Tibial artery (tissue), 4 donors: ENCODE results near the gene DHRS3.

Experiments used
- DNase-seq, 2 donors: peaks; one replicate each; pipeline ENCODE4 v3.0.0-alpha.2; 2019
- H3K27ac ChIP-seq, 2 donors: fragments of 200-600 bp; sonication (generic) in 1 of 2; 1 replicate in 1 of 2; 2 replicates in 1 of 2; pipeline ENCODE4 v1.5.1; 2018 to 2019; ENCODE audit warnings: mild to moderate bottlenecking in 1 of 2
- H3K27me3 ChIP-seq, 2 donors: fragments of 200-600 bp; sonication (generic) in 1 of 2; one replicate each; pipeline versions ENCODE4 v1.5.1 to v1.6.0; 2016 to 2019
- H3K36me3 ChIP-seq, 3 donors: fragments of 200-600 bp; sonication (generic) in 2 of 3; one replicate each; pipeline ENCODE4 v1.5.1; 2016 to 2019; ENCODE audit warnings: mild to moderate bottlenecking in 2 of 3
- H3K4me1 ChIP-seq, 4 donors: fragments of 200-600 bp; sonication (generic) in 2 of 4; 1 replicate in 3 of 4; 2 replicates in 1 of 4; pipeline ENCODE4 v1.5.1; 2016 to 2019
- H3K4me3 ChIP-seq, 2 donors: fragments of 200-600 bp; sonication (generic) in 1 of 2; 1 replicate in 1 of 2; 2 replicates in 1 of 2; pipeline ENCODE4 v1.5.1; 2018 to 2019; ENCODE audit warnings: mild to moderate bottlenecking in 2 of 2
- H3K9me3 ChIP-seq, 3 donors: fragments of 200-600 bp; sonication (generic) in 1 of 3; one replicate each; pipeline ENCODE4 v1.5.1; 2016 to 2019
- intact Hi-C: fragments of 100-400 bp; cut with DNase I; formaldehyde crosslinking; loops from one replicate; pipeline ENCODE4 v1.15.0; 2023; ENCODE audit warnings: low total_unique reads
- TF ChIP-seq, protein P1 (sequence below), 2 experiments: fragments of 200-600 bp in 1 of 2; fragments of 450-650 bp in 1 of 2; IDR thresholded peaks; one replicate each; pipeline ENCODE4 v1.5.1; 2017 to 2019; ENCODE audit warnings: antibody characterized with exemption in 2 of 2, mild to moderate bottlenecking in 1 of 2, moderate library complexity in 1 of 2

DHRS3 gene

DNA sequence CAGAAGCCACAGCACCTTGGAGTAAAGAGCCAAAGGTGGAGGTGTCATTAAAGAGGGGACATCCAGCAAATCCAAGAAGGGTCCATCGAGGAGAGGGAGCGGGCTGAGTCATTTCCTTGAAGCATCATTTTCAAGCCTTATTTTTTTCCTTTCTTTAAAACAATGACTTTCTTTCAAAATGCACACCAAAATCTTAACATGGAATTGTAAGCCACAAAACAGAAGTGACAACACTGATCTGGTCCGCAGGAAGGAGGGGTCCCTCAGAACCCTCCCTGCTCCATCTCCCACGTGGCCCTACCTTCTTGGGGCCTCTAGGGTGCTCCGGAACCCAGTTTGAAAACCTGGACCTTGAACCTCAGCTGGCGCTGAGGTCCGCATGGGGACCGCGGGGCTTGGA, 14.8 kb downstream of the DHRS3 start:
- TF ChIP-seq, protein P1, sequence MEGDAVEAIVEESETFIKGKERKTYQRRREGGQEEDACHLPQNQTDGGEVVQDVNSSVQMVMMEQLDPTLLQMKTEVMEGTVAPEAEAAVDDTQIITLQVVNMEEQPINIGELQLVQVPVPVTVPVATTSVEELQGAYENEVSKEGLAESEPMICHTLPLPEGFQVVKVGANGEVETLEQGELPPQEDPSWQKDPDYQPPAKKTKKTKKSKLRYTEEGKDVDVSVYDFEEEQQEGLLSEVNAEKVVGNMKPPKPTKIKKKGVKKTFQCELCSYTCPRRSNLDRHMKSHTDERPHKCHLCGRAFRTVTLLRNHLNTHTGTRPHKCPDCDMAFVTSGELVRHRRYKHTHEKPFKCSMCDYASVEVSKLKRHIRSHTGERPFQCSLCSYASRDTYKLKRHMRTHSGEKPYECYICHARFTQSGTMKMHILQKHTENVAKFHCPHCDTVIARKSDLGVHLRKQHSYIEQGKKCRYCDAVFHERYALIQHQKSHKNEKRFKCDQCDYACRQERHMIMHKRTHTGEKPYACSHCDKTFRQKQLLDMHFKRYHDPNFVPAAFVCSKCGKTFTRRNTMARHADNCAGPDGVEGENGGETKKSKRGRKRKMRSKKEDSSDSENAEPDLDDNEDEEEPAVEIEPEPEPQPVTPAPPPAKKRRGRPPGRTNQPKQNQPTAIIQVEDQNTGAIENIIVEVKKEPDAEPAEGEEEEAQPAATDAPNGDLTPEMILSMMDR (IDR thresholded peaks at IDR 0.05): no peak
- Histone ChIP-seq H3K27ac (peak overlapping the region; percentile 90 to 91), H3K27me3 (no peaks in the 10 kb centered on the region), H3K9me3 (no peaks in the 10 kb centered on the region), H3K36me3 (peaks cover 0 to 31% (median 0%) of the 10 kb centered on the region in 3 donors), H3K4me1 (peaks cover 0 to 60% (median 50%) of the 10 kb centered on the region in 4 donors), H3K4me3 (no peak overlapping the region)
- intact Hi-C loops: no loop called here
- DNase-seq: no peak

DNA sequence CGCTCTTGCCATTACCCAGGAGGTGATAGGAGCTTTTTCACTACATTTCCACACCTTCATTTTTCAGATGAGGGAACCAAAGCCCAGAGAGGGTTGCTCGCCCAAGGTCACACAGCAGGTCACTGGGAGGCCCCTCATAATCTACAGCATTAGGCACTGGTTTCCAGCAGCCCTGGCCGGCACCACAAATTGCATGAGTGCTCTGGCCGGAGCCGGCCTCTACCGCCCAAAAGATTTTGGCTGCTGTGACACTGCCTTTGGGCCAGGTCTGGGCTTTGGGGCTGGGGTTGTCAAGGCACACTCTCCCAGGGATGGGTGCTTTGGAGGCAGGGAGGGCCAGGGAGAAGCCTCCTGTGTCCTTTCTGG, 15.4 kb downstream of the DHRS3 start:
- Histone ChIP-seq H3K9me3 (no peaks in the 10 kb centered on the region), H3K27ac (peak overlapping the region; percentile 90 to 91), H3K27me3 (no peaks in the 10 kb centered on the region), H3K36me3 (peaks cover 0 to 25% (median 0%) of the 10 kb centered on the region in 3 donors), H3K4me1 (peaks cover 0 to 66% (median 54%) of the 10 kb centered on the region in 4 donors), H3K4me3 (no peak overlapping the region)
- intact Hi-C loops: no loop called here
- no peak for DNase-seq
- TF ChIP-seq, protein P1 (IDR thresholded peaks at IDR 0.05): no peak

DNA sequence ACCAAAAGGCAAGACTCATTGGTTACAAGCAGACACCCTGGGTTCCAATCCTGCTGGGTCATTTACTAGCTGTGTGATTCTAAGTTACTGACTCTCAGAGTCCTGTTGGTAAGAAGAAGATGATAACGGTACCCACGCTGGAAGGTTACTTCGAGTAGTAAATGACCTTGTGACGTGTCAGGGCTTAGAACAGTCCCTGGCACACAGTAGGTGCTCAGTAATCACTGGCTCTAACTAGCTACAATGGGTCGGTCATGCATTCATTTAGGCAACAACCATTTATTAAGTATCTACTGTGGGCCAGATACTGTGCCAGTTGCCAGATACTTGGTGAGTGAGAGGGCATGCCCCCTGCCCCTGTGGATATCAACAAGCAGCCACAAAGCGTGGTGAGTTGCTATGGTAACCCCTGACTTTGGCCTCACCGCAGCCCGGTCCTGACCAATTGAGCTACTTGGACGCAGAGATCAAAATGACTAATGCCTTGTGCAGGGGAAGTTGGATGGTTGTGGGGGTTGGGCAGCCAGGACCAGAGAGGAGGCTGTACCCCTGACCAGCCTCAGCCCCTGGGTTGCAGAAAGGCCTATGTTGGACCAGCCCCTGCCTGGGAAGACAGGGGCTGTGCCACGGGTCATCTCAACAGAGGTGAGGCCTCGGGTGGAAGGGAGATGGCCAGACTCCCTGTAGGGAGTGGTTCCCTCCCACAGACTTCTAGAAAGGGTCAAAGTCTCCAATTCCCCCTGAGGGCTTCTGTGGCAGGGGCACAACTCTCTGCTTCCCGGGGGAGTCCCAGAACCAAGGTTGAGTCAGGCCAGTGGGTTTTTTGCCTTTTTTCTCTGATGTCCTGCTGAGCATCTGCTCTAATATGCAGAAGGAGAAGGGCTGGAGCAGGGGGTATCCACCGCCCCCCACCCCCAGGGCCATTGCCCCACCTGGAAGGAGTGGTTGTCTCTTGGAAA, 16.0 kb downstream of the DHRS3 start:
- peak in 1 of 2 donors; percentile 72 for DNase-seq

DNA sequence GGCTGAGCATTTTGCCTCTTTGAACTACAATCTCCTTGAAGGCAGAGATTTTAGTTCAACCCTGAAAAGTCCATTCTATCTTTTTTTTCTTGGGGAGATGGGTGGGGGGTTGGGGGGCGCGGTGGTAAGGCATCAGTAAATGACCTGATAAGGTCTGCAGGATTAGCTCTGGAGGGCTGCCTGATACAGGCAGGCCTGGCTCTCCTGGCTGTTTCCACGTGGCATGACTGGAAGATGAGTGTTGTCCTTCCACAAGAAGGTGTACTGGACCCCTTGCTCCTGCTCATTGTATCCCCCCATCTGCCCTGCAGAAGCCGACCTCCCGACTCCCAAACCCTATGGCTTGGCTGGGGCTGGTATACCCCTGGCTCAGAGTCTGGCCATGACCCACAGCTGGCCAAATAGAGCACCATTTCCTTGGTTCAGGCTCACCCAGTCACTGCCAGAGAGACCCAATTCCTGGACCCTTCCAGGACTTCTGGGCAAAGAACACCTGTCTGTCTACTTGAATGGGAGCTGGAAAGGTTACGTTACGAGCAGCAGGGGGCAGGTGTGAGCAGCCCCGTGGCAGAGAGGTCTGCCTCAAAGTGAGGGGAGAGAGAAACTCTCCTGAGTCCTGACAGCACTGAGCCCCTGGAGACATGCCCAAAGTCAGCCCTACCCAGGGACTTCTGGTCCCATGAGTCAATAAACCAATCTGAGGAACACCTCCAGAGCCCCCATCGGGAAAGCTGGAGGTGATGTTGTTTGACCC, 17.0 kb downstream of the DHRS3 start:
- Histone ChIP-seq H3K36me3 (peaks cover 0 to 19% (median 0%) of the 10 kb centered on the region in 3 donors), H3K9me3 (no peaks in the 10 kb centered on the region), H3K4me1 (peaks cover 0 to 82% (median 67%) of the 10 kb centered on the region in 4 donors), H3K27me3 (no peaks in the 10 kb centered on the region), H3K4me3 (no peak overlapping the region), H3K27ac (peak overlapping the region; percentile 90 to 91)
- TF ChIP-seq, protein P1 (IDR thresholded peaks at IDR 0.05): peak; percentile 23 to 39
- peak in 1 of 2 donors; percentile 79 for DNase-seq
- intact Hi-C loops: no loop called here

More for the DNA sequence above, 16.0 kb downstream of the DHRS3 start:
- H3K4me3 ChIP-seq: no peak overlapping the region
- intact Hi-C loops: no loop called here
- H3K36me3 ChIP-seq: peaks cover 0 to 19% (median 0%) of the 10 kb centered on the region in 3 donors
- no peaks in the 10 kb centered on the region for H3K9me3 ChIP-seq
- H3K4me1 ChIP-seq: peaks cover 0 to 72% (median 60%) of the 10 kb centered on the region in 4 donors
- H3K27ac ChIP-seq: peak overlapping the region; percentile 90 to 91
- TF ChIP-seq, protein P1 (IDR thresholded peaks at IDR 0.05): no peak
- H3K27me3 ChIP-seq: no peaks in the 10 kb centered on the region

DNA sequence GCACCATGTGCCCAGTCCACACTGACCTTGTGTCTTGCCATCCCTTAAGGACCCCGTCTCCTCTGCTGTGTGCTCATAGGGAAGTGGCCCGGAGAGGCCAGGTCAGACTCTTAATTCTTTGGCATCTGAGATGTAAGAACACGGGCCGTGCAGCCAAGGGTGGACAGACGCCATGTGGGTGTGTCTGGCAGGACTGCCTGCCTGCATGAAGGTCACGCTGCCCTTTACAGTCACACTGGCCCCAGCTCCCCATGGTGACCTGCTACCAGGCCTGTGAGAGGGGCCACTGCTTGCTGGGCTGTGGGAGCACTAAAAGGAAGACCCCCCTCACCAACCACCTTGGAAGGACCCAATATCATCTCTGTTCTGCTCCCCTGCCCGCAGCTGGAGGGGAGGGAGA, 17.7 kb downstream of the DHRS3 start:
- DNase-seq: peak; percentile 89 to 95
- Histone ChIP-seq H3K9me3 (no peaks in the 10 kb centered on the region), H3K36me3 (peaks cover 0 to 19% (median 0%) of the 10 kb centered on the region in 3 donors), H3K27ac (peak overlapping the region; percentile 90 to 91), H3K4me3 (no peak overlapping the region), H3K4me1 (peaks cover 0 to 88% (median 73%) of the 10 kb centered on the region in 4 donors), H3K27me3 (no peaks in the 10 kb centered on the region)
- TF ChIP-seq, protein P1 (IDR thresholded peaks at IDR 0.05): no peak
- intact Hi-C loops: no loop called here
